PC-9 (cell line): ENCODE results near the gene ZNF492. TPM values are rescaled to one million over a fixed set of nuclear protein-coding genes. Genes with fewer than 3 reads are reported as not detected.

Experiments used
- BruUV-seq: library from RNA; stranded (reverse); fragments of 400-500 nt; replicated peaks from 2 replicates; lab custom pipeline; 2021; lab: Mats Ljungman, UMichigan
- CTCF ChIA-PET: fragments of 300-600 bp; sonication (Branson Sonifier 250); formaldehyde crosslinking; loops from one replicate; lab custom pipeline; 2022; ENCODE audit warnings: antibody characterized with exemption; lab: Charles Lee
- POLR2A ChIA-PET: fragments of 300-600 bp; sonication (Branson Sonifier 250); formaldehyde crosslinking; loops from one replicate; lab custom pipeline; 2022; ENCODE audit warnings: antibody characterized with exemption; ENCODE audit not compliant: unreplicated experiment; lab: Charles Lee
- DNase-seq, 2 experiments: peaks; one replicate each; pipeline versions ENCODE4 v3.0.0 to v3.0.0-alpha.2; 2015 to 2022; ENCODE audit warnings: mixed read lengths in 1 of 2
- H2AFZ ChIP-seq: fragments of 200-600 bp; sonication (generic); 2 replicates; pipeline ENCODE4 v1.8.1; 2017; ENCODE audit warnings: antibody characterized with exemption
- H3F3A ChIP-seq: fragments of 200-600 bp; sonication (generic); 2 replicates; pipeline ENCODE4 v1.8.1; 2017; ENCODE audit warnings: antibody characterized with exemption, mild to moderate bottlenecking, low read depth; ENCODE audit not compliant: insufficient read depth
- H3K27ac ChIP-seq: fragments of 200-600 bp; sonication (generic); 2 replicates; pipeline ENCODE4 v1.6.1; 2016; ENCODE audit warnings: mixed run types
- H3K27me3 ChIP-seq: fragments of 200-600 bp; sonication (generic); 2 replicates; pipeline ENCODE4 v1.6.1; 2016; ENCODE audit warnings: low read depth, mixed run types; ENCODE audit not compliant: insufficient read depth
- H3K36me3 ChIP-seq: fragments of 200-600 bp; sonication (generic); 2 replicates; pipeline ENCODE4 v1.6.1; 2016; ENCODE audit warnings: low read depth, mixed run types
- H3K4me1 ChIP-seq: fragments of 200-600 bp; sonication (generic); replicated peaks from 2 replicates; pipeline ENCODE4 v1.6.1; 2016; ENCODE audit warnings: mixed run types; ENCODE audit not compliant: insufficient read depth
- H3K4me2 ChIP-seq: fragments of 200-600 bp; sonication (generic); 2 replicates; pipeline ENCODE4 v1.6.1; 2017; ENCODE audit warnings: mixed run types
- H3K4me3 ChIP-seq: fragments of 200-600 bp; sonication (generic); 2 replicates; pipeline ENCODE4 v1.6.1; 2016; ENCODE audit warnings: mixed run types
- H3K79me2 ChIP-seq: fragments of 200-600 bp; sonication (generic); 2 replicates; pipeline ENCODE4 v1.6.1; 2017; ENCODE audit warnings: low read depth, mixed run types
- H3K9me2 ChIP-seq: fragments of 200-600 bp; sonication (generic); 2 replicates; pipeline ENCODE4 v1.8.1; 2017; ENCODE audit warnings: mild to moderate bottlenecking; ENCODE audit not compliant: insufficient read depth
- H3K9me3 ChIP-seq: fragments of 200-600 bp; sonication (generic); 2 replicates; pipeline ENCODE4 v1.8.1; 2016; ENCODE audit warnings: low read depth; ENCODE audit not compliant: insufficient read depth
- H4K20me1 ChIP-seq: fragments of 200-600 bp; sonication (generic); 2 replicates; pipeline ENCODE4 v1.8.1; 2017; ENCODE audit not compliant: insufficient read depth
- EZH2 ChIP-seq: fragments of 200-600 bp; sonication (generic); IDR thresholded peaks from 2 replicates; pipeline ENCODE4 v1.8.0; 2017; ENCODE audit warnings: antibody characterized with exemption, low read depth
- intact Hi-C: fragments of 100-400 bp; cut with micrococcal nuclease; formaldehyde crosslinking; loops from one replicate; pipeline ENCODE4 v1.10.0; 2022; ENCODE audit not compliant: unreplicated experiment
- total RNA-seq: library from RNA; stranded (reverse); gene quantifications from 2 replicates; pipeline ENCODE4 v1.2.3, GENCODE V29; 2021
- TF ChIP-seq, protein P1 (sequence below): fragments of 200-600 bp; sonication (generic); conservative IDR thresholded peaks from 2 replicates; pipeline ENCODE4 v1.6.1; 2017; ENCODE audit warnings: mixed run types, antibody characterized with exemption, mild to moderate bottlenecking, moderate library complexity

The ZNF492 gene
- total RNA-seq, 1 experiment from 2014 or later = not detected

DNA sequence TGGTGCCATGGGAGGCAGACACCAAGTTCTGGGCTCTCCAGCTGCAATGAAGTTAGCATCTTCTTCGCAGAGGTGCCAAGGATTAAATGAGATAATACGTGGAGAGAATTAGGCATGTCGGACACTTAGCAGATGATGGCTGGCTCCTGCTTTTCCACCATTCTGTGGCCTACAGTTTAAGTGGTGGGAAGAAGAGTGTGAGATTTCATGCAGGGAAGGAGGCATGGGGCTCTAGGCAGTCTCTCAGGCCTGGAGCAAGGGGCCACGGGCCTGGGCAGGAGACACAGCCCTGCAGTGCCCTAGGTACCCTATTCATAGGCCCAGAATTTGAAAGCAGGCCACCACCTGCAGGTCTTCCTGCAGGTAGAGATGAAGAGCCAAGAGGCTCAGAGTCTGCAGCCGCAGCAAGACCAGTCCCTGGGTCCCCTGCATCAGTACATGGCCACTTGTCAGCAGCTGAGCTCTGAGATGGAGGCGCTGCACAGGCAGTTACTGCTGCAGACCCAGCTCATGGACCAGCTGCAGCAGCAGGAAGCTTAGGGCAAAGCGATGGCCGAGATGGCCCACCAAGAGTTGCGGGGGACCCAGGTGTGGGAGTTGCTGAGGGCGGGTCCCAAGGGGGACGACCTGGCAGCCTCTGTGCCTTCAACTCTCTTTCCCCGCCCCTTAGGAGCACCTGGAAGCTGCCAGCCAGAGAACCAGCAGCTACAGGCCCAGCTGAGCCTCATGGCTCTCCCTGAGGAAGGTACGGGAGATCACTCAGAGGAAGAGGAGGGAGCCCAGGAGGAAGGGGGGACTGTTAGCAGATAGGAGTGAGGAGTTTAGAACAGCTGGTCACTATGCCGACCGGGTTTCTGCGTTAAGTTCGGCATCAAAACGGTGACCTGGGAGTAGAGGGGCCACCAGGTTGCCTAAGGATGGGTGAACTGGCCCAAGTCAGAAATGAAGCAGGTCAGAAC, 33.2 kb upstream of the ZNF492 start:
- POLR2A ChIA-PET = no interaction called here
- CTCF ChIA-PET = no interaction called here

DNA sequence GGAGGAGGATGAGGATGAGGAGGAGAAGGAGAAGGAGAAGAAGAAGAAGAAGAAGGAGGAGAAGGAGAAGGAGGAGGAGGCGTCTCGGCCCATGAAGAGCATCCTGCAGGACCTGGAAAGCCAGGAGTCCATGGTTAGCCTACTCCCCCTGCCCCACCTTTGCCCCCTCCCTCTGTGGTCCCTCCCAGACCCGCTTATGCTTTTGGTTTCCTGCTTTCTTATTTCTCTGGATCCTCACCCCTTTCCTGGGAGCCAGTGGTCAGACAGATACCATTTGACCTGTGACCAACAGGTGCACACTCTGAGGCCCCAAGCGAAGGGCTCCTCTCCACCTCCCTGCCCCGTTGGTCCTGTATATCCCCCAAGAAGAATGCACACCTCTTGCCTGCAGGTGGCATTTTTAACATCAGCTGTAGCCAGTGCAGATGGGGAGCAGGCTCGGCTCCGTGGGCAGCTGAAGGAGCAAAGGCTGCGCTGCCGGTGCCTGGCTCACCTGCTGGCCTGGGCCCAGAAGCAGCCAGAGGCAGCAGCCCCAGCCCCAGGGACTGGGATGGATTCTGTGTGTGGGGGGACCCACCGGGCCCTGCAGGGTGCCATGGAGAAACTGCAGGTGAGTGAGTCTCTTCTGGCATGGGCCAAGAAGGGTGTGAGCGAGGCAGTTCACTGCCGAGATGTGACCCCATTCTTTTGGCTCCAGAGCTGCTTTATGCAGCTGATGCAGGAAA, 32.1 kb upstream of the ZNF492 start:
- Histone ChIP-seq H4K20me1 (no peaks in the 10 kb centered on the region), H3K9me2 (no peaks in the 10 kb centered on the region), H3K4me1 (no peaks in the 10 kb centered on the region), H3K79me2 (no peaks in the 10 kb centered on the region), H3K36me3 (no peaks in the 10 kb centered on the region), H3K27me3 (peaks cover 6% of the 10 kb centered on the region), H3K9me3 (no peaks in the 10 kb centered on the region; the same call in 1 of the 2 replicates), H2AFZ (no peak overlapping the region), H3K4me3 (no peak overlapping the region), H3K27ac (no peak overlapping the region), H3F3A (no peaks in the 10 kb centered on the region), H3K4me2 (no peak overlapping the region)
- intact Hi-C loops = no loop called here
- no peak for DNase-seq
- POLR2A ChIA-PET = no interaction called here
- BruUV-seq = no TSS peak
- CTCF ChIA-PET = no interaction called here
- no peak for TF ChIP-seq EZH2
- TF ChIP-seq, protein P1, sequence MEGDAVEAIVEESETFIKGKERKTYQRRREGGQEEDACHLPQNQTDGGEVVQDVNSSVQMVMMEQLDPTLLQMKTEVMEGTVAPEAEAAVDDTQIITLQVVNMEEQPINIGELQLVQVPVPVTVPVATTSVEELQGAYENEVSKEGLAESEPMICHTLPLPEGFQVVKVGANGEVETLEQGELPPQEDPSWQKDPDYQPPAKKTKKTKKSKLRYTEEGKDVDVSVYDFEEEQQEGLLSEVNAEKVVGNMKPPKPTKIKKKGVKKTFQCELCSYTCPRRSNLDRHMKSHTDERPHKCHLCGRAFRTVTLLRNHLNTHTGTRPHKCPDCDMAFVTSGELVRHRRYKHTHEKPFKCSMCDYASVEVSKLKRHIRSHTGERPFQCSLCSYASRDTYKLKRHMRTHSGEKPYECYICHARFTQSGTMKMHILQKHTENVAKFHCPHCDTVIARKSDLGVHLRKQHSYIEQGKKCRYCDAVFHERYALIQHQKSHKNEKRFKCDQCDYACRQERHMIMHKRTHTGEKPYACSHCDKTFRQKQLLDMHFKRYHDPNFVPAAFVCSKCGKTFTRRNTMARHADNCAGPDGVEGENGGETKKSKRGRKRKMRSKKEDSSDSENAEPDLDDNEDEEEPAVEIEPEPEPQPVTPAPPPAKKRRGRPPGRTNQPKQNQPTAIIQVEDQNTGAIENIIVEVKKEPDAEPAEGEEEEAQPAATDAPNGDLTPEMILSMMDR = no peak

More for the DNA sequence above, 33.2 kb upstream of the ZNF492 start:
- Histone ChIP-seq H3K36me3 (no peaks in the 10 kb centered on the region), H3K4me1 (no peaks in the 10 kb centered on the region), H3K4me2 (no peak overlapping the region), H2AFZ (no peak overlapping the region), H3K27me3 (peaks cover 6% of the 10 kb centered on the region), H3K4me3 (no peak overlapping the region), H3K79me2 (no peaks in the 10 kb centered on the region), H3K9me2 (no peaks in the 10 kb centered on the region), H4K20me1 (no peaks in the 10 kb centered on the region), H3F3A (no peaks in the 10 kb centered on the region), H3K9me3 (no peaks in the 10 kb centered on the region; the same call in 1 of the 2 replicates), H3K27ac (no peak overlapping the region)
- no peak for DNase-seq
- TF ChIP-seq EZH2 = no peak
- TF ChIP-seq, protein P1 = no peak; the same call in 1 of the 2 replicates
- no TSS peak for BruUV-seq
- intact Hi-C loops = no loop called here

DNA sequence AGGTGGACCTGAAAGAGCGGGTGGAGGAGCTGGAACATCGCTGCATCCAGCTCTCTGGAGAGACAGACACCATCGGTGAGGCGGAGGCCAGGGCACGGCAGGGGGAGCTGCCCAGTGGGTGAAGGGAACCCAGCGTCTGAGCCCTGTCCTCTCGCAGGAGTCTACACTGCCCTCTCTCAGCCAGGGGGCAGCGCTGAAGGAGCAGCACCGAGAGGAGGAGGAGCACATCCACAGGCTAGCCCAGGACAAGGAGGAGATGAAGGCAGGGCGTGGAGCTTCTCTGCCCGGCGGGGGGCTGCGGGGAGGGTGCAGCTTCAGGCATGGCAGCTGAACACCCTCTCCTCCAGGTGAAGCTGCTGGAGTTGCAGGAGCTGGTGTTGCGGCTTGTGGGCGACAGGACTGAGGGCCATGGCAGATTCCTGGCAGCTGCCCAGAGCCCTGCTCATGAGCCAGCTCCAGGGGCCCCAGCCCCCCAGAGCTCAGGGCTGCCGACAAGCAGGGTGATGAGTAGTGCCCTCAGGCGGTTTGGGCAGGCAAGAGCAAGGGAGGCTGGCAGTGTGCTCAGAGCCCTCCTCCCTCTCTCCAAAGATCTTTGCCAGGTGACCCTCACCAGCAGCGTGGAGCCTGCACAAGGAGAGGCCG, 31.4 kb upstream of the ZNF492 start:
- no peaks in the 10 kb centered on the region for H3K9me2 ChIP-seq
- intact Hi-C loops = no loop called here
- H3K36me3 ChIP-seq = no peaks in the 10 kb centered on the region
- ChIA-PET CTCF (no interaction called here), POLR2A (no interaction called here)
- no peaks in the 10 kb centered on the region for H3K79me2 ChIP-seq
- no TSS peak for BruUV-seq
- H3K27ac ChIP-seq = no peak overlapping the region
- no peak overlapping the region for H3K4me3 ChIP-seq
- DNase-seq = no peak
- no peak overlapping the region for H2AFZ ChIP-seq
- H3K4me2 ChIP-seq = no peak overlapping the region
- no peaks in the 10 kb centered on the region for H3K4me1 ChIP-seq
- H3F3A ChIP-seq = no peaks in the 10 kb centered on the region
- no peaks in the 10 kb centered on the region for H3K9me3 ChIP-seq
- TF ChIP-seq EZH2 = no peak
- TF ChIP-seq, protein P1 = no peak
- H4K20me1 ChIP-seq = no peaks in the 10 kb centered on the region
- peaks cover 7% of the 10 kb centered on the region for H3K27me3 ChIP-seq
